SHP77 (cell line): ENCODE measurements around the gene ALDH1A1.

Experiments
- DNase-seq, 2 experiments: peaks; one replicate each; lab custom pipeline; 2025; lab: John Stamatoyannopoulos, UW

Gene ALDH1A1

GRCh38 chr9:72979405-72980100, 26.7 kb upstream of the ALDH1A1 start:
- DNase-seq: no peak

GRCh38 chr9:72978744-72979143, 25.9 kb upstream of the ALDH1A1 start:
- no peak for DNase-seq

- DNase-seq: no peak
Observed at GRCh38 chr9:72977670-72978069, 24.8 kb upstream of the ALDH1A1 start.

- DNase-seq: no peak
Observed at GRCh38 chr9:72974501-72974900, 21.6 kb upstream of the ALDH1A1 start.

GRCh38 chr9:72972636-72973035, 19.8 kb upstream of the ALDH1A1 start:
- no peak for DNase-seq

- DNase-seq: no peak
Observed at GRCh38 chr9:72971411-72971810, 18.6 kb upstream of the ALDH1A1 start.

- no peak for DNase-seq
Observed at GRCh38 chr9:72960446-72960845, 7.6 kb upstream of the ALDH1A1 start.

- DNase-seq: no peak
Observed at GRCh38 chr9:72958485-72959281, 5.8 kb upstream of the ALDH1A1 start.

- DNase-seq: no peak
Observed at GRCh38 chr9:72955571-72955970, 2.7 kb upstream of the ALDH1A1 start.

- DNase-seq: no peak
Observed at GRCh38 chr9:72955126-72955455, 2.2 kb upstream of the ALDH1A1 start.

- no peak for DNase-seq
Observed at GRCh38 chr9:72954431-72955125, 1.7 kb upstream of the ALDH1A1 start.

GRCh38 chr9:72952381-72952690, 517 bp downstream of the ALDH1A1 start:
- no peak for DNase-seq

- DNase-seq: no peak
Observed at GRCh38 chr9:72951520-72952380, 1.1 kb downstream of the ALDH1A1 start.

GRCh38 chr9:72950875-72951442, 1.9 kb downstream of the ALDH1A1 start:
- no peak for DNase-seq

GRCh38 chr9:72949918-72950325, 2.9 kb downstream of the ALDH1A1 start:
- no peak for DNase-seq

GRCh38 chr9:72949244-72949582, 3.6 kb downstream of the ALDH1A1 start:
- DNase-seq: no peak

GRCh38 chr9:72948575-72949243, 4.1 kb downstream of the ALDH1A1 start:
- DNase-seq: no peak

- no peak for DNase-seq
Observed at GRCh38 chr9:72947984-72948465, 4.8 kb downstream of the ALDH1A1 start.

GRCh38 chr9:72946821-72947220, 6.0 kb downstream of the ALDH1A1 start:
- no peak for DNase-seq

GRCh38 chr9:72946318-72946717, 6.5 kb downstream of the ALDH1A1 start:
- DNase-seq: no peak

- no peak for DNase-seq
Observed at GRCh38 chr9:72945391-72945790, 7.5 kb downstream of the ALDH1A1 start.
